RKO (cell line): ENCODE data around the gene MKKS.

Experiments used
- DNase-seq: peaks from one replicate; pipeline ENCODE4 v3.0.0-alpha.2; 2016; ENCODE audit warnings: low spot score

MKKS gene

DNA sequence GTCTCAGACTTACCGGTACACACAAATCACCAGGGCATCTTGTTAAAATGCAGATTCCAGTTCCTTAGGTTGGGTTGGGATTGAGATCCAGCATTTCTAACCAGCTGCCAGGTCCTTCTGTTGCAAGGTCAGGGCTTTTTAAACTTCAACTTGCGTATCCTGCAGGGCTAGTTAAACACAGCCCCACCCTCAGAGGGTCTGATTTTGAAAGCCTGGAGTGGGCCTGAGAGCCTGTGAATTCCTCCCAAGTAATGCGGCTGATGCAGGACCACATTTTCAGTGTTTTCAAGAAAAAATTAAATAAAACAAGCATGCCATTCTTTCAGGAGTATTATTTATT is 65.3 kb downstream of the MKKS start:
- DNase-seq: no peak

DNA sequence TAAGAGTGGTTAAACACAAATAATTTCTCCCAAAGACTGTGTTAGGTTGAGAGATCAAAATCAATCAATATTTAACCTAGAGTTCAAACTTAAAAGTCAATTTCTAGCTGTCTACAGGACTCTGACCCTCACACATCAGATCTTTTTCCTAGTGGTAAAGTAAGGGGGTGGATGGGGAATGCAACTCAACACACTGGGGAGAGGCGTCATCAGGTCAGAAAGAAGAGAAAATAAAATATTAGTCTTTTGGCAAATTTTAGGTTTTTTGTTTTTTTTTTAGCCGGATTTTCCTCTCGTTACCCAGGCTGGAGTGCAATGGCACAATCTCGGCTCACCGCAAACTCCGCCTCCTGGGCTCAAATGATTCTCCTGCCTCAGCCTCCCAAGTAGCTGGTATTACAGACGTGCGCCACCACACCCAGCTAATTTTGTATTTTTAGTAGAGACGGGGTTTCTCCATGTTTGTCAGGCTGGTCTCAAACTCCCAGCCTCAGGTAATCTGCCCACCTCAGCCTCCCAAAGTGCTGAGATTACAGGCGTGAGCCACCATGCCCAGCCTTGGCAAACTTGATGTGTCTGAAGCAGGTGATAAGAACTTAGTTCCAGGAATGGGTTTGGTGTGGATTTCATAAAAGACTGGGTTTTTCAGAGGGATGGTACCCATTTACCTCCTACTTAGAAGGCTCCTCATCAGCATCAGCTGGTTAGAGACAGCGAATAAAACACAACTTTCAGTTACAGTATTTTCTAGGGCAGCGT is 65.9 kb downstream of the MKKS start:
- DNase-seq: no peak

- DNase-seq: no peak
These were observed 66.4 kb downstream of the MKKS start for GRCh38 chr20:10367693-10367942.

DNA sequence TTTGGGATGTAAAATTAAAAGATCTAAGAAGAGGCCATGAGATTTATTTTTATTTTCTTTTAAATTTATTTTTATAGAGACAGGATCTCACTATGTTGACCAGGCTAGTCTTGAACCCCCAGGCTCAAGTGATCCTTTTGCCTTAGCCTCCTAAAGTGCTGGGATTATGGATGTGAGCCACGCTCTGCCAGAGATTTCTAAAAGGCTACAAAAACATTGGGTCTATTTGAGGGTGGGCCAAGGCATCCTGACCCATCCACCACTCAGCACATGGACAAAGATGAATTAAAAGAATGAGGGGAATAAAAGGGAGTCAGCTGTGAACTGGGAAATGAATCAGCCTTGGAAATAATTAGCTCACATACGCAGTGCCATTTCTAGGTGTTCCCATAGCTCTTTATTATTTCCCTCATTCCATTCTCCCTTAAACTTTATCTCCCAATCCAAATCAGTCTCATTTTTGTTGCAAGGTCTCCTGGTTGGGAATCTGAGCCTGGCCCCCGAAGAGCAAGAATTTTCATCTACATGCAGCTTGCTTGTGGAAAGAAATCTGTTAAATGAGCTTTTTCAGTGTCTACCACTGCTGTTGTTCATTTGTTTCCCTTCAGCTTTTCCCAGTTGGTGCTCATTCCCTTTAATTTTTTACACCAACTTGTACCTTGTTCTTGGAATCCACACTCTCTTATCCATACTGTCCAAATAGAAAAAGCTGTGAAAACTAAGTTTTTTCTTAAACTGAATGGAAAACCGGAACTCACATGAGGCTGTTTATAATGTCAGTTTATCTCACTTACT is 66.9 kb downstream of the MKKS start:
- DNase-seq: no peak

- no peak for DNase-seq
These were observed 71.3 kb downstream of the MKKS start for GRCh38 chr20:10362674-10363073.

DNA sequence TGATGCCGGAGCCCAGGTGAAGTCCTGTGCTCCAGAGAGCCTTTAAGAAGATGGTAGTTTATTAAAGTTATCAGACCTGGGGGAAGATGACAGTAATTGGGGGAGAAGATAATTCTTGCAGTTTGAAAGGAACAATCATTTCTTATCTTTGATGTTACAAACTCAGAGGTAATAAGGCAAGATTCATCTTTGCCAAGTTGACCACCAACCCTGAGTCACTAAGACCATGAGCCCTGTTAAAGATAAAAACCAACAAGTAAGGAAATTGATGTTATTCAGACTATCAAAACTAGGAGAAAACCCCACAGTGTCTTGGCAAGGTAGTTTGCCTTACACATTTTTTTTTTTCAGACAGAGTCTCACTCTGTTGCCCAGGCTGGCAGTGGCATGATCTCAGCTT is 73.1 kb downstream of the MKKS start:
- no peak for DNase-seq

GRCh38 chr20:10359621-10360040 is 74.4 kb downstream of the MKKS start:
- DNase-seq: no peak

- peak; percentile 42 for DNase-seq
These were observed 76.0 kb downstream of the MKKS start for GRCh38 chr20:10357974-10358373.

GRCh38 chr20:10357061-10357708 is 76.8 kb downstream of the MKKS start:
- DNase-seq: no peak

DNA sequence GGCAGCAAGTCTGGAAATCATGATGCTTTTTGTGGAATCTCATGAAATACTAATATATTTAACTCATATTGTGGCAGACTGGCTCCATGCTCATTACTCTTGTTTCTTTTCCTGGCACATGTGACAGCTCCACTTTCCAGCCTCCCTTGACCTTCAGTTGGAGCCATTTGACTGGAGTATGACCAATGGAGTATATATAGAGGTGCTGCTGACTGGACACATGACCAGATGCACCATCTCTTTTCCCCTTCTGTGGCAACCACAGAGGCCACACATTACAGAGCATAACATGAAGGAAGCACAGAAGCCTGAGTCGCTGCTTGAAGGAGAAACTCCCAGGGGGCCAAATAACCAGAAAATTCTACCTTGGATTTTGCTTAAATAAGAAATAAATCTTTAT is 77.4 kb downstream of the MKKS start:
- DNase-seq: no peak

DNA sequence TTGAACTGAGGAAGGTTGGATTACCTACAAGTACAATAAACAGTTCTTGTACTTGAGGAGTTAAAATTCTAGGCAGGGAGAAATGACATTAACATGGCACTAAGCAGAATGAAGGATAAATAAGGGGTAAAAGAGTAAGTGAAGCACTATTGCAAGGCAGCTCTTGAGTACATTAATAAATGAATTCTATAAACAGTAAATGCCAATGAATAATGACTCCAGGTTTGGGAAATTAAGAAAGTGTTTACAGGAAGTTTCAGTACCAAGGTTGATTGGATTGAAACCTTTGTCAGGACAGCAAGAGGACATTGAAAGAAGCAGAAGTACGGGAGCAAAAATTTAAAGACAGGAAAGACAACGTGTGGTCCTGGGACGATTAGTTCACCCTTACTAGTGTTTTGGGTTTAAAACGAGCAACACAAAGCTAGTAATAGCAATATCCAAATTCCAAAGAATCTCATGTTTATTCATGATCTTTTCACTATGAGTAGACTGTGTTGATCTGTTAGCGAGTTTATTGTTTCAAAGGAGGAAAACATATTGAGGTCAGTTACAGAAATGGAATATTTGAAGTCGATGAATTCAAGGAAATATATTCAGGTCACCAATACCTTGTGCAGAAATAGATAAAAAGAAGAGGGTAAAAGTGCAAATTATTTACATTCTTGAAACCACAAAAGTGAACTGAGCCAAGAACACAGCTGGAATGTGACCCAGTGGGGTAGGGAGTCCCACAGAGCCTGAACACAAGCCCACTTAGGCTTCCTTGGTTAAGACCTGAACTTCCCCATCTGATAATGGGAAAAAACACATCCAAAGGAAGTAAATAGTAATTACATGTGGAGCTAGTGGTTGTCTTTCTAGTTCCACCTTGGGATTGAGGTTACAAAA is 80.8 kb downstream of the MKKS start:
- no peak for DNase-seq
